GM19452 (cell line): ENCODE measurements around the gene CPNE1.

Experiments
- ATAC-seq: cut with Tn5 transposase; IDR thresholded peaks from one replicate; pipeline ENCODE4 v1.9.1; 2021; ENCODE audit not compliant: unreplicated experiment

CPNE1 gene

DNA sequence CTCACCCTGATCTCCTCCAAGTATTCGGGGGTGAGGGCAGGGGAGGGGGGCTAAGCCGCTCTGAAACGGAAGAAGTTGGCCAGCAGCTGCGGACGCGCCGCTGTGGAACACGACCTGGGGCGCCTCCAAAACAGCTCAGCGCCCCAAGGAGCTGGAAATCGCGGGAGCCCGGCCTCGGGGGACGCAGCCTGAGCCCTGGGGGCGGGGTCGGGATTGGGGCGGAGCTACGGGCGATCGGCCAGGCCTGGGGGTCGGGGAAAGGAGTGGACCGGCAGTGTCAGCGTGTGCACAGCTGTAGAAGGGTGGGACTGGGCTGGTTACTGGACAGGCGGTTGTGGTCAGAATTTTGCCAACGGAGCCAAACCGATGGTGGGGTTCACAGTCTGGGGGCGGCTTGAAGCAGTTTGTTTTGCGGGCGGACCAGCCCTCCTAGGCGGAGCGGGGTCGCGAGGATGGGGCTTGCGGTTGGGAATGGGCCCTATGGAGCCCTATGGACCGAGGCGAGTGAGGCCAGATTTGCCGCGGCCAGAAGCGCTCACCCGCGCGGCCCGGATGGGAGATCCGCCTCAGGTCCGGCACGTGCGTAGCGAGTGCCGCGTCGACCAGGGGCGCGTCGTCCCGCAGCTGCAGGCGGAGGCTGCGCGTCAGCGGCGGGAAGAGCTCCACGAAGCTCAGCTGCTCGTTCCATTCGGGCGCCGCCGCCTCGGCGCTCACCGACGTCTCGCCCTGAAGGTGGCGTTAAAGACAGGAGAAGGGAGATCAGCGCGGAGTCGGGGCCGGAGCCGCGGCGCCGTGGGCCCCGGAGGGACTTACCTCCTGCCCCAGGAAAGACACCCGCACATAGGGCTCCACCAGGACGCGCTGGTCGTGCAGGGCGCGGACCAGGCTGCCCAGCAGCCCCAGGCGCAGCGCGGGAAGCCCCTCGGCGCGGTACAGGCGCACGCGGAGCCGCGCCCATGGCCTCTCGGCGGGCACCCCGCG lies 63.4 kb downstream of the CPNE1 start:
- ATAC-seq, result no peak

DNA sequence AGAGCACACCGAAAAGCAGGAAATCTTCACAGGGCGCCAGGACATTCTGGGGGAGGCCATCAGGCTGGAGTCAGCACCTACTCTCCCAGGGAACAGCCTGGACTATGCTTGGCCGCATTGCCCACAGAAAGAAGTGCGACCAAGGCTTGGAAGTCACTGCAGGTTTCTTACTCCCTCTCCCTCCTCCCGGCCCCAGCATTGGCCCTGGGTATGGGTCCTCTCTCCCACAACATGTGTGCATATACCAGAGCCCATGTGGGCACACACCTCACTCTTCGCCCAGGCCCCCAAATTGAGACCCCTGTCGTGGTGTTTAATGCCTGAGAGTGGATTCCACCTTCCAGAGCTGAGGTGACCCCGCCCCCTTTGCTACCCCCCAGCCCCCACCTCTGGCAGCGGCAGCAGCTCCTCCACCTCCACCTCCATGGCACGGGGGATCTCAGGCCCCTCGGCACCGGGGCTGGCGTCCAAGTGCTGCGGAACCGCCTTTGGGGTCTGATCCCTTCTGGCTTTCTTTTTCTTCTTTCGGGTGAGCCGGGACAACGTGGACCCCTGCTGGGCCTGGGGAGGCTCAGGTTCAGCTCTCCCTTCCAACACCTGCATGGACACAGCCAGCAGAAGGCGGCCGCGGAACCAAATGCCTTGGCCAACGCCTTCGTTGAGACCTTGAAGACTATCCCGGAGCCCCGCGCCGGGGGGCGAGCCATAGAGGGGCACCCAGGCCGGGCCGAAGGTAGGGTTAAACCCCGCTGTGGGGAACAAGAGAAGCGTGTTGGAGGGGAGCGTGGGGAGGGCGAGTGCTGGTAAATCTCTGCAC lies 64.3 kb downstream of the CPNE1 start:
- ATAC-seq, result no peak

DNA sequence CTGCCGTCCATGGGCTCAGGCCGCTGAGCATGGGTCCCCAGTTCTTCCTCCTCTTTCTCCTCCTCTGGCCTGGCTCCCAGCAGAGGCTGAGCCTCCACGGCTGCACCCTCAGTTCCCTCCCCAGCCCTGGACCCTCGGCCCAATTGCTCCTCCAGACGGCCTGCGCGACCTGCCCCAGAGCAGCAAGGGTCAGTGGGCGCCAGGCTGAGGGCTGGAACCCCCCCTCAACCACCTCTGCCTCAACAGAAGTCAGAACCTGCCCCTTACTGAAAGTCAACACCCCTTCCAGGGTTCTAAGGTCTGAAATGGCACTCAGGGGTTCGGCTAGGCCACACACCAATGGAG lies 65.0 kb downstream of the CPNE1 start:
- no peak for ATAC-seq

DNA sequence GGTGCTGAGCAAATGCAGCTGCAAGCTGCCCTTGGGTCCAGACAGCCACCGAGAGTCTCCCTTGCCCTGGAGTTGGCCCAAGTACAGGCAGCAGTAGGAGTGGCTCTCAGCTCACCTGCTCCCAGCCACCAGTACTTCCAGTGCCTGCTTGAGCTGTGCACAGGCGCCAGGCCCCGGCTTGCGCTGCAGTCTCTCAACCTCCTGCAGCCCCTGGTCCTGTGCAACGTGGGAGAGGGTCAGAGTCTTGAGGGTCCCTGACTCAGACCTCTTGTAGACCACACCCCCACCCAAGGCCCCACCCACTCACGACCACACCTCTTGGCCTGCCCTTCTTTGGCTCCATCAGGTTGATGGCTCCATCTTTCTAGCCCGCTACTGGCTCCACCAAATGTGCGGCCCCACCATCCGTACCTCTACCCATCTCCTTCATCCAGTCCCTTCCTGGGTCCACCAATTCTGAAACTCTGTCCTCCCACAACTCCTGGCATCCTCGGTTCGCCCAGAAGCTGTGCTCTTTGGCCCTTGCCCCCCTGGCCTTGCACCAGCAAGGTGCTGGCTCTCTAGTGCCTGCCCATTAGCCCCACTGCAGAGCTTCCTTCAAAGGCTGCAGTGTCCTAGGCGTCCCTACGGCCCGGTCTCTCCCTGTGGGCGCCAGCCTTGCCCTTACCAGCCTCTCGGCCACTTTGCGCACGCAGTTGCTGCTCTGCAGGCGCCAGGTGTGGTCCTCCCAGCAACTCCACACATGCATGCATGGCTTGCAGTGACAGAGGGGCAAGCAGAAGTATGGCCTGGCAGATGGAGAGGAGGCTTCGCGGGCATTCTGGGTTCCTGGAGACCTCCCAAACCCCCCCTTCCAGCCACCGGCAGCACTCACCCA lies 65.6 kb downstream of the CPNE1 start:
- ATAC-seq, result no peak

DNA sequence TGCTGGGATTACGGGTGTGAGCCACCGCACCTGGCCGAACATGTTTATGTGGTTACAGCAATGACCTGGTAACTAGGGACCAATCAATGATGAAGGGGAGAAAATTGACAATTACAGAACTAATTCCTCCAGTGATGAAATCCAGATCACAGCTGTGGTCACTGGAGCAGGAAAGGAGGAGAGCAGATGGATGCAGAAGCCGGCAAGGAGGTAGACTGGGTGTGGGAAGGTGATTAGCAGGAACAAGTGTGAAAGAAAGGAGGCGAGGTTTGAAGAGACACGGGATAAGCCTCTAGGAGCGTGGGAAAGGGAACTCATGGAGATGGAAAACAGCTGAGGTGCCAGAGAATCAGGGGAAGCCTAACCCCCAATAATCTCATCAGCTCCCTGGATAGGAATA lies 66.2 kb downstream of the CPNE1 start:
- no peak for ATAC-seq

DNA sequence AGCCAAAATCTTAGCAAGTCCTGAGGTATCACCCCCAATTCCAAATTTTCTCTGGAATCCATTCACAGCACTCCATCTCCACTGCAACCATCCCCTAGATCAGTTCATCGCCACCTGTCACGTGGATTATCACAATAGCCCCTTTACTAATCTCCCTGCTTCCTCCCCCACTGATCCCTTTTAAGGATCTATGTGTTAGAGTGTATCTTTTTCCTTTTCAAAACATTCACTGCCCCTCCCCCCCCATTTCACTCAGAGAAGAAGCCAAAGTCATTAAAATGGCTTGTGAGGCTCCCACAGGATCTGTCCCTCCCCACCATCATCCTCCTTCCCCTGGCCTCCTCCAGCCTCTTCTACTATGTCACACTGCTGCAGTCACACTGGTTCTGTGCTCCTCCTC lies 67.5 kb downstream of the CPNE1 start:
- no peak for ATAC-seq

DNA sequence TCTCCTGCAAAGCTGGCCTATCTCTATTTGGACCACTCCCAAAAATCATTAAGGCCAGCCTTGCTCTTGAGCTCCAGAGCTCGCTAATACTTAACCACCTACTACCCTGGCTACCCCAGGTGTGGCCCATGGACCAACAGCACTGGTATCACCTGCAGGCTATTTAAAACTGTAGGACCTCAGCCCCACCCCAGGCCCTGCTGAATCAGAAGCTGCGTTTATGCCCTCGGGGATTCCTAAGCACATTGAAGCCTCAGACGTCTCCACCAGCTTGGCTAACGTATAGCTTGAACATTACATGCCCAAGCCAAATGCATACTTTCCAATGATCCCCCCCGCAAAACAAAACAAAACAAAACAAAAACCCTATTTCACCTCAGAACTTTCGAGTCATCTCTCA lies 68.8 kb downstream of the CPNE1 start:
- ATAC-seq, result no peak

DNA sequence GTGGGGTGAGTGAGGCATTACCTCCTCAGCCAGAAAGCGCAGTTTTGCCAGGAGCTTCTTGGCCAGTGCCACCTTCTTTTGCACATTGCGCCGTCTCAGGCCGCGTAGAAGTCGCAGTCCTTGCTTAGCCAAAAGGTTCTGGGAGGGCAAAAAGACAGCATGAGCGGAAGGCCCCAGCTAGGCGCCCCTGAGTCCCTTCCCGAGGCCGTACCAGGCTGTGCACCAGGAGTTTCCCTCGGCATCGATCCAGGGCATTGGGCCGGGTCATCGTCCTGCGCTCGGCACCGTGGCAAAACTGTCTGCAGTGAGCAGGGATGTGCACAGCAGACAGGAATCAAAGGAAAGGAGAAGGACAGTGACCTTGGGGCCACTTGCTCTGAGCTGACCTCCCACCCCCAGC lies 69.2 kb downstream of the CPNE1 start:
- ATAC-seq, result no peak

DNA sequence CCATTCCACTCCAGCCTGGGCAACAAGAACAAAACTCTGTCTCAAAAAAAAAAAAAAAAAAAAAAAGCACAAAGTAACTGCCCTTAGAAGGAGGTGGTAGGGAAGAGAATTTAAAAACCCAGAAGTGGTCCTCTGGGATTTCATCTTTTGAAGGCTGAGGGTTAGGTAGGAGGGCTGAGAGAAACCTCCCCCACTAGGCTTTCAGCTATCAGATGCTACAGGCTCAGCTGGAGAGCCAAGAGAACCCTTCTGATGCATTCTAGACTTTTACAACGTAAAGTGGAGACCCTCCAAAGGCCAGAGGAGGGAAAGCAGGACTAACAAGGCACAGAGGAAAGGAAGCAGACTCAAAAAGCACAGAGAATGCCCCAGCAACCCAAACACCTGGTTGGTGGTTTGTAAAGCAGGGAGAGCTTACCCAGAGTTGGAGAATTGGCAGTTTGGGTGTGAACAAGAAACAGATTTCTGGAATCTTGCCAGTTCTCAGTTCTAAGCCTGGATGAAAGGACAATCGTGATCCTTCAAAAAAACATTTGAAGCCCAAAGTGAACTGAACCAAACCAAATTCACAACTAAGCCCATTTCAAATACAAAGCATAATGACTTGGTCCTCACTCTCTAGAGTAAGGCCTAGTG lies 72.2 kb downstream of the CPNE1 start:
- no peak for ATAC-seq

DNA sequence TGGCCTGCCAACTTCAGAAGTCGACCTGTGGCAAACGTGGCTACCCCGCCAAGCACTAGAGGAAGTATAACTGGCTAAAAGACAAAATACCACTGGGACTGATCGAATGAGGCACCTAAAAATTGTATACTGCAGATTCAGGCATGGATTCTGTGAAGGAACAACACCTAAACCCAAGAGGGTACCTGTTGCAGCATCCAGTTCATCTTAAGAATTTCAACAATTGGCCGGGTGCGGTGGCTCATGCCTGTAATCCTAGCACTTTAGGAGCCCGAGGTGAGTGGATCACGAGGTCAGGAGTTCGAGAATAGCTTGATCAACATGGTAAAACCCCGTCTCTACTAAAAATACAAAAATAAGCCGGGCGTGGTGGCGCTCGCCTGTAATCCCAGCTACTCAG lies 76.3 kb downstream of the CPNE1 start:
- no peak for ATAC-seq

DNA sequence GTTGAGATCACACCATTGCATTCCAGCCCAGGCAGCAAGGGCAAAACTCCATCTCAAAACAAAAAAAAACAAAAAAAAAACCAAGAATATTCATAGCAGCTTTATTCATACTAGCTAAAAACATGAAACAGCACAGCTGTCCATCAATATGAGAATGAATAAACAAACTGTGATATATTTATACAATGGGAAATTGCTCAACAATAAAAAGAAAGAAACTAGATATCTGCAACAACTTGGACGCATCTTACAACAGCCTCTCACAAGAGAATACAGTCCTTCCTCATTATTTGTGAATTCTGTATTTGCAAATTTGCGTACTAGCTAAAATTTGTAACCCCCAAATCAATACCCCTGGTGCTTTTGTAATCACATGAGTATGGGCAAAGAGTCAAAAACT lies 77.3 kb downstream of the CPNE1 start:
- ATAC-seq, result no peak

DNA sequence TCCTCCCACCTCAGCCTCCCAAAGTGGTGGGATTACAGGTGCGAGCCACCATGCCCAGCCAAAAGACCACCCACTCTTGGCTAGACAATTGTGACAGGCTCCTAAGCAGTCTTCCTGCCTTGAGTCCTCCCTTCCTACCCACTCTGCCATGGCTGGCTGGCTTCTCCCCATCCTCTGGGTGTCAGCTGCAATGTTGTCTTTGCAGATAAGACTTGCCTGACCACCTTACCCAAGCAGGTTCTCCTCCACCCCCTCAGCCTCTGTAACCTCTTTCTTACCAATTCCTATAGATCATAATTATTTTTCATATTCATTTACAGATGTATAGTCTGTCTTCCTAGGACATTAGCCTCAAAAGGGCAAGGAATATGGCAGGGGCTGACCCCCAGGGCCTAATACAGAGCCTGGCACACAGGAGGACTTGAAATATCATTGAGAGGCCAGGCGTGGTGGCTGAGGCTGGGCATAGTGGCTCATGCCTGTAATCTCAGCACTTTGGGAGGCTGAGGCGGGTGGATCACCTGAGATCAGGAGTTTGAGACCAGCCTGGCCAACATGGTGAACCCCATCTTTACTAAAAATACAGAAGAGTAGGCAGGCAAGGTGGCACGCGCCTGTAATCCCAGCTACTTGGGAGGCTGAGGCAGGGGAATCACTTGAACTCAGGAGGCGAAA lies 77.8 kb downstream of the CPNE1 start:
- no peak for ATAC-seq

DNA sequence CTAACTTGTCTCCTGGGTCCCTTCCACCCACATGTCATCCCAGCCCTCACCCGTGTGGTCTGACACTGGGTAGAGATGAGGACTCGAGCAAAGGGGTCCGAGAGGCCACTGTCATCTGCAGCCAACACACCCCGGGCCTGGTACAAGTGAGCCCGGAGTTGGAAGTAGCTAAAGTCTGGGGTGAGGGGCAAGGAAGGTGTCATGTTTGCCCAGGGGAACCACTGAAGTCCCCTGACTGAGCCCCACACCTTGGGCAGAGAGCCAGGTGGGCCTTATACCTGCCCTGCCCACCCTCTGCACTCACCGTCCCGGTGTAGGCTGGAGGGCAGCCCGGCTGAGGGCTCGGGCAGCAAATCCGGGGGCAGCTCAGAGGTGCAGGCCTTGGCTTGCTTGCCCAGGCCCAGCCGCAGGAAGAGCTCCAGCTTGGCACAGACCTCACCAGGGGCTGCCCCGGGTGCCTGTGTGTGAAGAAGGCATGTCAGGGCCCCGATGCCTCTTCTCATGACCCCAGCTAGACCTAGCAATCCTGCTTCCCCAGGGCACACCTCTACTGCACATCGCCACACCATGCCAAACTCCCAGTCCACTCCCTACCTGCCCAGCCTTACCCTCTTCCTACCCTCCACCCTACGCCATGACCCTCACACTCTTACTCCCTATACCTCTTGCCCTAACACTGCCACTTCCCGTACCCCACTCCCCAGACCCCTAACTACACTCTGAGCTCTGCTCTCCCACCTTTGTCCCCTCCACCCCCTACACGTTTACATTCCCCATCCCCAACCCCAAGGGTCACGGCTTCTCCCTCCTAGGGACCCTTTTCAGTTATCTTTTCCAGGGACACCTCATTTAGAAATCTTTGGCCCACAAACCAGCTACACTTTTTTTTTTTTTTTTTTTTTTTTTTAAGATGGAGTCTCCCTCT lies 80.8 kb downstream of the CPNE1 start:
- no peak for ATAC-seq

DNA sequence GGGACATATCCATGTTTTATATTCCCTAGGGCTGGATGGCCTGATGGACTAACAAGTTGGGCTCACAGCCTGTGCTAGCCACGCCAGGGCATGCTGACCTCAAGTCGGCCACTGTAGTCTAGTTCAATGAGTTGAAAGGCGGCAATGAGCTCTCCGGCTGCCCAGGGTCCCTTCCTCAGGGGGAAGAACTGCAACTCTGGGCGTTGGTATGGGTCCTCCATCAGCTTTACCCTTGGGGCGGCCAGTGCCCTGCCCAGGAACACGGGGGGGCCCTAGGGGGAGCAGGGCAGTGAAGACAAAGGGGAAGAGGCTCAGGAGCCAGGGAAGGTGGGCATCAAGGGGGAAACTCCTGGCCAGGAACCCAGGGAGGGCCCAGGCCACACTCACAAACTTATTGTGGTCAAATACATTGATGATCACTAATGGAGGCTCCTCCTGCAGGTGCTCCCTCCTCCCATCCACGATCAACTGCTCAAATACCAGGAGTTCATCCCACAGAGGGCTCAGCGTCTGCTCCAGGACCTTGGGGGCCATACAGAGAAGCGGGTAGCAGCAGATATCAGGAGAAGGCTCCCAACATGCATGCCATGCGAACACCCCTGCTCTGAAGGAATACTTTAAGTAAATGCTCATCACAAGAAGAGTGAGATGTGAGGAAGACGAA lies 81.8 kb downstream of the CPNE1 start:
- no peak for ATAC-seq

DNA sequence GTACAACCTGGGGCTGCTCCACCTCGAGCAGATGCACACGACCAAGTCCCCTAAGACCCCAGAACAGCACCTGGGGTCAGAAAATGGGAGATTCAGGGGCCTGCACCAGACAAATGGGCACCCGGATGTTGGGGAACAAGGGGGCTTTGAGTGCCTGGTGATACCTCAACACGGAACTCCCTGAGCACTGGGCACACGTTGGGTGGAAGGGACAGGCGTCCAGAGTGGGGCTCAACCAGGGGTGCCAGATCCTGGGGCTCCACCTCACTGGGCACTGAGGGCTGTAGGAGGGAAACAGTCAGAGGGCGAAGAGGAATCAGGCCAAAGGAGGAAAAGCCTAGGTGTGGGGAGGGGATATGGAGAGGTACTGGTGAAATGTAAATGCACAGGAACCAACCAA lies 82.6 kb downstream of the CPNE1 start:
- no peak for ATAC-seq

DNA sequence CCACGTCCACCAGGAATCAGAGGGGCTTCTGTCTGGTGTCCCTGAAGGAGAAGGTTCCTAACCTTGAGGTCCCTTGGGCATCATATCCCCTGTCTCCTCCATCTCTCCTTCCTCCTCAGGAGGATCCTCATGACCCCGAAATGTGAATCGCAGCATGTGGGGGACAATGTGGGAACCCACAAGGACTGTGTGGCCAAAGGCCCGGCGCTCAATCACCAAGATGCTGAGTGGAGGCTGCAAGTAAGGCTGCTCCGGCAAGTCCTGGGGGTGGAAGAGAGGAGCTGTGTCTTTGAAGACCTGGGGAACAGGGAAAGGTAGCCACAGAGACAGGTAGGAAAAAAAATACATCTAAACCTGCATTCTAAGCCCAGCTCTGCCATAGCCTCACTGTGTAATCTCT lies 85.5 kb downstream of the CPNE1 start:
- no peak for ATAC-seq

DNA sequence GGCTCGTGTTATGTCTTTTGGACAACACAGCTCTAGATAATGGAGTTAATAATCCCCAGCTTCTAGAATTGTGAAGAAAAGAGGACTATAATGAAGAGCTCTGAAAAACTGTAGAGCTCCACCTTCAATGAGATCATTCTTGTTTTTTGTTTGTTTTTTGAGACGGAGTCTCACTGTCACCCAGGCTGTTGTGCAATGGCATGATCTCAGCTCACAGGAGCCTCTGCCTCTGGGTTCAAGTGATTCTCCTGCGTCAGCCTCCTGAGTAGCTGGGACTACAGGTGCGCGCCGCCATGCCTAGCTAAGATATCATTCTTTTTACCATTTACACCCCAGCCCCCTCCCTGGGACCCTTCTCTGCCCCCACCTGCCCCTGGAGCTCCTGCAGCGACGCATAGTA lies 86.2 kb downstream of the CPNE1 start:
- ATAC-seq, result no peak

DNA sequence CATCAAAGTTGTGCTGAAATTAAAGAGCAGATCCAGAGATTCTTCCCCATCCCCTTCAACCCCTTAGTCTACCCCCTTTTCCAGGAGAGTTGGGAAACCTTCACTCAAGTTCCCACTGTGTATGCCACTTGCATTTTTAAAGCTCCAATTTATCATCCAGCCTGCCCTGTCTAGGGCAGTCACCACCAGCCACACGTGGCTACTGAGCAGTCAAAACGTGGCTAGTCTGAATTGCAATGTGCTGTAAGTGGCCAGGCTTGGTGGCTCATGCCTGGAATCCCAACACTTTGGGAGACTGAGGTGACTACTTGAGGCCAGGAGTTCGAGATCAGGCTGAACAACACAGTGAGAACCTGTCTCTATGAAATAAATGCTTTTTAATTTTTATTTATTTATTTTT lies 87.9 kb downstream of the CPNE1 start:
- no peak for ATAC-seq
